Umbilical cord (tissue), 2 donors: ENCODE data around the gene TRIM3. TPM values are rescaled to one million over a fixed set of nuclear protein-coding genes. Genes with fewer than 3 reads are reported as not detected.
"Not testable (repeated sequence)": the region's sequence is repeated elsewhere in the genome, so short reads cannot be mapped to it uniquely, and the experiment has no call there.

Experiments
- DNase-seq: peaks from one replicate; pipeline ENCODE4 v3.0.0-alpha.2; 2015; ENCODE audit warnings: low spot score
- total RNA-seq: library from RNA; depleted of rRNA; stranded (reverse); fragments of >200 nt; gene quantifications from one replicate; pipeline ENCODE4 v1.2.3, GENCODE V29; 2014; ENCODE audit warnings: low replicate concordance; ENCODE audit not compliant: insufficient read depth

Gene TRIM3
- total RNA-seq, result 49.8 TPM

- peak; percentile 94 for DNase-seq
These were observed at the start of gene TRIM3 for GRCh38 chr11:6473451-6474412. TRIM3 (minus strand) TSS chr11:6473941; CDS start chr11:6465695, 8,246 bp downstream.

DNA sequence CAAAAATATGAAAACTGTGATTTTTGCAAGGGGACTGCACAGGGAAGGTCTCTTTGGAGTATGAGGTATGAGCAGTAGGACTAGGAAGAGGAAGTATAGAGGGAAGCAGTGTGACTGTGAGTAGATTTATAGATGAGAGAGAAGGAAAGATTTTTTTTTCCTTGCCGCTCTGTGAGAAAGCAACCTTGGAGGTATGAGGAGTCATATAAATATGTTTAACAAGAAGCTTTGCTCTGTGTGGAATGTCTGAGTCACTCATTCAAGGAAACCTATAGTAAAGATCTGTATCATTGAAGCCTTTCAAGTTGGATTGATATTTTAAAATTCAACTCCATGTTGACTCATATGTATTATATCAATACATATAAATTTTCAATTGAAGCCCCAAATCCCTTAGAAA is 49.5 kb upstream of the TRIM3 start:
- no peak for DNase-seq

DNA sequence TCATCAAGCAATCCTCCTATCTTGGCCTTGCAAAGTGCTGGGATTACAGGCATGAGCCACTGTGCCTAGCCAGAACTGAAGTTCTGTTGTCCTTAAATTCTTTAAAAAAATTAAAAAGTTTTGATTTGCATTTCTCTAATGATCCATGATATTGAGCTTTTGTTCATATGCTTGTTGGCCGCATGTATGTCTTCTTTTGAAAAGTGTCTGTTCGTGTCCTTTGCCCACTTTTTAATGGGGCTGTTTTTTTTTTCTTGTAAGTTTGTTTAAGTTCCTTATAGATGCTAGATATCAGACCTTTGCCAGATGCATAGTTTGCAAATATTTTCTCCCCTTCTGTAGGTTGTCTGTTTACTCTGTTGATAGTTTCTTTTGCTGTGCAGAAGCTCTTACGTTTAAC is 48.2 kb upstream of the TRIM3 start:
- DNase-seq, result not testable (repeated sequence)

- no peak for DNase-seq
These were observed 46.5 kb upstream of the TRIM3 start for GRCh38 chr11:6520265-6520664.

DNA sequence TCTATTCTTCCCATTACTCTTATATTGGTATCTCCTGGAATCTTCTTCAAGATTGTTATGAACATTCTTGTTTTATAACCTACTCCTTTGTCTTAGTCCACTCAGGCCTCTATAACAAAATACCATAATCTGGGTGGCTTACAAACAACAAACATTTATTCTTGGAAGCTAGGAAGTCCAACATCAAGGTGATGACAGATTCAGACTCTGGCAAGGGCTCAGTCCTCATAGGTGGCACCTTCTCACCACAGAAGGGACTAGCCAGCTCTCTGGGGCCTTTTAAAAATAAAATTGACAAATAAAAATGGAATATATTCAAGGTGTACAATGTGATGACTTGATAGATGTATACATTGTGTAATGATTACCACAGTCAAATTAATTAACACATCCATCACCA is 43.1 kb upstream of the TRIM3 start:
- no peak for DNase-seq

GRCh38 chr11:6505577-6506240 is 32.0 kb upstream of the TRIM3 start:
- peak; percentile 16 for DNase-seq

- DNase-seq, result no peak
These were observed 30.4 kb upstream of the TRIM3 start for GRCh38 chr11:6504166-6504565.

- no peak for DNase-seq
These were observed 28.6 kb upstream of the TRIM3 start for GRCh38 chr11:6502382-6502781.

DNA sequence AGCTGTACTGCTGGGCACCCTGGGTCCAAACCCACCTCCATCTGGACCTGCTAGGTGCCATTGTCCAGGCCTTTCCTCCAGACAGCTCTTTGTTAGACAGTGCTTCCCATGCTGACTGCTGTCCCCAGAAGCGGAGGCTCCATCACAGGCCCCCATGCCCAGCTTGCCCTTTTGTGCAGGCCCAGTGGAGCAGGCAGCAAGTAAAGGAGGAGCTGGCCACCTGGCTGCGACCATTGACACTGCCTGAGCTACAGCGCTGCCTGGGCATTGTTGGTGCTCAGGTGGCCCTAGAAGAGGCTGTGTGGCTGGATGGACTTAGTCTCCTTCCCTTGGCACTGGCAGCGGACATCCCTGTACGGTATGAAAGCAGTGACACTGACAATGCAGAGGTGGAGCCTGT is 24.8 kb upstream of the TRIM3 start:
- DNase-seq, result no peak

DNA sequence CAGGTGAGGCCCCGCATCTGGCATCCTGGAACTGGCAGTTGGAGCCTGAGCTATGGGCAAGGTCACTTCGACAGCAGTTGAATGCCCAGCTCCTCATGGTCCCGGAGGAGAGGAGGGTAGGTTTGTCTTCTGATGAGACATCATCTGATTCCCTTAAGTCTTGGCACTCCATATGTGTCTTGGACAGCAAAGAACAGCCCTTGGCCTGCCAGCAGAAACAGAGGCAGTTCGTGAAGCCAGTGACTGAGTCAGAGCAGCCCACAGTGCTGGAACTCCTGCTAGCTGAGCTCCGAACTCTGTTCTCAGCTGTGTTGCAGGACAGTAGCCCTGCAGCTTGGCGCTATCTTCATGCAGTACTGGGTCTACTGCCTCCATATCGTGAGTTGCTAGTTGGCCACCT is 24.4 kb upstream of the TRIM3 start:
- no peak for DNase-seq

DNA sequence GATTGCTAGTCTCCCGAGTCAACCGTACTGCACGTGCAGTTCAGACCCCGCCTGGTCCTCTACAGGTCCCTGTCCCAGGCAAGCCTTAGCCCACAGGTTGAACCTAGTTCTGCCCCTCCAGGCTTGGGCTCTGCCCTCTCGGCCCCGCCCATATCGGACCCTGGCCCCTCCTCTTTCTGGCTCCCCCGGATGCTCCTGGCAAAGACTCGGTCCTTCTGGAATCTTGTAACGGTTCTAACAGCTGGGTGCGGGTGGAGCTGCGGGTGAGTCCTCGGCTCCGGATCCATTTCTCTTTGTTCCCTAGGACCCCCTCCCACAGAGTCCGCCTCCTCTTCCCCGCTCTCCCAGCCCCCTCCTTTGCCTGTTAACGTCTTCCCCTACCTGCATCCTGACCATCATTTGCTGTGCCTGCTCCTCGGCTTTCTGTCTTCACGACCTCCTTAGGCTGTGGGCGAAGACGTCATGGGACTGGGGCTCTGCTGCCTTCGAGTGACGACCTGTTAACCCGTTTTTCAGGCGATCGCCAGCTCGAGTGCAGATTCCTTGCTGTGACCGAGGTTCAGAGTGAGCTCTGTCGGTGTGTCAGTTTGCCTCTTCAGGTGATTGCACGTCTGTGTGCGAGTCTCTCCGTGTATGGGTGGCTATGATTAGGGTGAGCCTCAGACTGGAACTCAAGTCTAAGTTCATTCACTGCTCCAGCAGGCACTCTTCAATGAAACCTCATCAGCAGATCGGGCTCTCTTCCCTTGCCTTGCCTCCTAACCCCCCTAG is 23.5 kb upstream of the TRIM3 start, which contains the start of gene DNHD1:
TSS of gene DNHD1 (plus strand) at position 212 of the 771 bp plus-strand sequence. CDS start 936 bp downstream, outside the sequence.
- no peak for DNase-seq

DNA sequence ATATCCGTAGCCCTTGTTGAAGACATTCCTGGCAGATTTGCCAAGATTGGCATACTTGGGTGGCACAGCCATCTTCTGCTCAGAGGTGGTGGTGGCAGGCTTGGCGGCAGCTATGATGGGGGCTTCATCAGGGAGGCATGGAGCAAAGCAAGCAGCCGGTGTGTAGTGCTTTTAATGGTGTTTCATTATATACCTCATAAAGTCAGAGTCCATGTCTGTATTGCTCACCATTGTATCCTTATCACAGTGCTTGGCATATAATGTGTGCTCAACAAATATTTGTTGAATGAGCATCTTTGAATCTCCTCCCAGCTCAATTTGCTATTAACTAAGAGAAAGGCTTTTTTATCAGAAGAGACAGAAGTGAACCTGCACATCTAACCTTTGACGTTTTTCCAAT is 15.6 kb upstream of the TRIM3 start:
- DNase-seq, result no peak

DNA sequence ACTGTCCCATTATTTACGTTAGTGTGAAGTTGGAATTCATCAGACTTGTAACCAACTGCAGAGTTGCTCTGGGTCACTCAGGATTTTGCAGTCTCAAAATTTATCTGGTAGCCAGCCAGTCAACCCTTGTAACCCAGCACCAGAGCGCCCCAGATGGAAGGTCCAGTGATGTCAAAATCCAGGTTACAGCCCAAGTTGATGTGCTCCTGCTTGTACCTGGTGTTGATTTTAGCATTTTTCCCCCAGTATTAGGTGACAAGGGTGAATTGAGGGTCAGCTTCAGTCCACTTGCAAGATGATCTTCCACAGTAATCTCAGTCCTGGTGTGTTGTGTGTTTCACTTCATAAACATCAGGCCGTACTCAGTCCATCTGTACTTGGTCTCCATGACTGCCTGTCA is 15.1 kb upstream of the TRIM3 start:
- DNase-seq, result no peak

GRCh38 chr11:6488342-6488741 is 14.6 kb upstream of the TRIM3 start:
- no peak for DNase-seq

DNA sequence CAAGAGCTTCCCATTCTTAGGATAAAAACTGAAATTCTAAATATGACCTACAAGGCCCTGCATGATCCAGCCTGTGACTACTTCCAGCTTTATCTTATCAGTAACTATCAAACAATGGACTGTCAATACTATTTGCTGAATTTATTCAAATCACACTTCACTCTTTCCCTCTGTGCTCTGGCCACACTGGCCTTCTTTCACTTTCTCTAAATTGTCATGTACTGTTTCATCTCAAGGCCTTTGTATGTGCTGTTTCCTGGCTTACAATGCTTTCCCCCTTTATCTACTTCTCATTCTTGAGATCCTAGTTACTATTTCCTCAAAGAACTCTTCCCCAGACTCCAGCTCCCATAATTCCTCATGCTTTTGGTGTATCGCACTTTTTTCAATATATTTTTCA is 13.2 kb upstream of the TRIM3 start:
- DNase-seq, result no peak

- DNase-seq, result no peak
These were observed 12.5 kb upstream of the TRIM3 start for GRCh38 chr11:6486256-6486655.

DNA sequence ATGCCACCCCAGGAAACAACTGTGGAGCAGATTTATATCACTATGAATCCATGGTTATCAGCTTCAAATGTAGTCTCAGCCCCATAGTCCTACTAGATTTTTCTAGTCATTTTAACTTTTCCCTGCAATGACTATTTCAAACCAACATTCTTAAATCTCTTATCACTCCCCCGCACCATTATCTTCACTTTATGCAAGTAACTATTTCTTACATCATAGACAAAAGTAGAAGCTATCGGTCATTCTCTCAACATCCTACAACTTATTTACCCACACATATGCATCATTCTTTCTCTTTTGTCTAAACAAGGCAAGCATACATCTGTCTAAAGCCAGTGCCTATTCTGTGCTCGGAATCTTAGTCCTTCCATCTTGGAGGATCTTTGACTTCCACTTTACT is 11.9 kb upstream of the TRIM3 start:
- DNase-seq, result no peak

GRCh38 chr11:6483015-6483414 is 9.3 kb upstream of the TRIM3 start:
- DNase-seq, result no peak

- DNase-seq, result no peak
These were observed 8.7 kb upstream of the TRIM3 start for GRCh38 chr11:6482441-6482840.

GRCh38 chr11:6481924-6482275 is 8.2 kb upstream of the TRIM3 start:
- DNase-seq, result no peak

GRCh38 chr11:6481012-6481923 is 7.5 kb upstream of the TRIM3 start, which contains the start of the genes ARFIP2 and TIMM10B:
ARFIP2 (minus strand) TSS chr11:6481331; CDS start chr11:6480421, 910 bp downstream.
TIMM10B (plus strand) TSS chr11:6481501; CDS start chr11:6481517, 16 bp downstream.
- peak; percentile 99 for DNase-seq
